ENCODE data around the gene HLA-DRB1. TPM values are rescaled to one million over a fixed set of nuclear protein-coding genes. Genes with fewer than 3 reads are reported as not detected.

HLA-DRB1 gene
- total RNA-seq, 2 donors from 2014 or later = 24.0 to 37.6 TPM

GRCh38 chr6:32607988-32608298 lies 18.3 kb upstream of the HLA-DRB1 start:
- Histone ChIP-seq H3K4me3 (no peak overlapping the region), H3K36me3 (no peaks in the 10 kb centered on the region), H3K27me3 (no peaks in the 10 kb centered on the region), H3K27ac (no peak overlapping the region), H3K9me3 (no peaks in the 10 kb centered on the region), H3K4me1 (no peaks in the 10 kb centered on the region)
- DNase-seq (ENCODE audit: low spot score) = no peak
- no peak for TF ChIP-seq CTCF (IDR thresholded peaks at IDR 0.05)

- Histone ChIP-seq H3K27me3 (no peaks in the 10 kb centered on the region), H3K36me3 (no peaks in the 10 kb centered on the region), H3K9me3 (no peaks in the 10 kb centered on the region), H3K4me3 (no peak overlapping the region), H3K27ac (no peak overlapping the region), H3K4me1 (no peaks in the 10 kb centered on the region)
- DNase-seq (ENCODE audit: low spot score) = no peak
- TF ChIP-seq CTCF (IDR thresholded peaks at IDR 0.05) = no peak
These were observed 17.8 kb upstream of the HLA-DRB1 start for GRCh38 chr6:32607263-32607987.

- Histone ChIP-seq H3K27ac (peak overlapping the region in 1 of 2 donors; percentile 51), H3K9me3 (no peaks in the 10 kb centered on the region), H3K4me1 (no peaks in the 10 kb centered on the region), H3K36me3 (no peaks in the 10 kb centered on the region), H3K27me3 (no peaks in the 10 kb centered on the region), H3K4me3 (no peak overlapping the region)
- no peak for TF ChIP-seq CTCF (IDR thresholded peaks at IDR 0.05)
- DNase-seq (ENCODE audit: low spot score) = no peak
These were observed 14.8 kb upstream of the HLA-DRB1 start for GRCh38 chr6:32604434-32604877.

- Histone ChIP-seq H3K4me1 (no peaks in the 10 kb centered on the region), H3K27ac (peak overlapping the region in 1 of 2 donors; percentile 51)
These were observed 14.2 kb upstream of the HLA-DRB1 start for GRCh38 chr6:32603888-32604287.

GRCh38 chr6:32603222-32603621 lies 13.6 kb upstream of the HLA-DRB1 start:
- Histone ChIP-seq H3K36me3 (no peaks in the 10 kb centered on the region), H3K9me3 (no peaks in the 10 kb centered on the region), H3K4me1 (no peaks in the 10 kb centered on the region), H3K27me3 (no peaks in the 10 kb centered on the region), H3K4me3 (no peak overlapping the region), H3K27ac (no peak overlapping the region)
- TF ChIP-seq CTCF (IDR thresholded peaks at IDR 0.05) = no peak
- DNase-seq (ENCODE audit: low spot score) = no peak

More at GRCh38 chr6:32603888-32604287, 14.2 kb upstream of the HLA-DRB1 start:
- Histone ChIP-seq H3K36me3 (no peaks in the 10 kb centered on the region), H3K9me3 (no peaks in the 10 kb centered on the region), H3K27me3 (no peaks in the 10 kb centered on the region), H3K4me3 (no peak overlapping the region)
- no peak for DNase-seq (ENCODE audit: low spot score)
- no peak for TF ChIP-seq CTCF (IDR thresholded peaks at IDR 0.05)

- Histone ChIP-seq H3K27ac (no peak overlapping the region), H3K36me3 (no peaks in the 10 kb centered on the region)
These were observed 12.7 kb upstream of the HLA-DRB1 start for GRCh38 chr6:32602383-32602782.

More at GRCh38 chr6:32602383-32602782, 12.7 kb upstream of the HLA-DRB1 start:
- no peak for DNase-seq (ENCODE audit: low spot score)
- Histone ChIP-seq H3K4me1 (no peaks in the 10 kb centered on the region), H3K27me3 (no peaks in the 10 kb centered on the region), H3K9me3 (no peaks in the 10 kb centered on the region), H3K4me3 (no peak overlapping the region)
- TF ChIP-seq CTCF (IDR thresholded peaks at IDR 0.05) = no peak
